SIG-M5 treated with dmso at 0.1 percent for 504 hours (cell line): ENCODE data around the gene HLTF.
"Not testable (repeated sequence)": the region's sequence is repeated elsewhere in the genome, so short reads cannot be mapped to it uniquely, and the experiment has no call there.

Source experiments
- DNase-seq: peaks from one replicate; lab custom pipeline; 2025; ENCODE audit not compliant: unreplicated experiment; lab: John Stamatoyannopoulos, UW

Gene HLTF, protein sequence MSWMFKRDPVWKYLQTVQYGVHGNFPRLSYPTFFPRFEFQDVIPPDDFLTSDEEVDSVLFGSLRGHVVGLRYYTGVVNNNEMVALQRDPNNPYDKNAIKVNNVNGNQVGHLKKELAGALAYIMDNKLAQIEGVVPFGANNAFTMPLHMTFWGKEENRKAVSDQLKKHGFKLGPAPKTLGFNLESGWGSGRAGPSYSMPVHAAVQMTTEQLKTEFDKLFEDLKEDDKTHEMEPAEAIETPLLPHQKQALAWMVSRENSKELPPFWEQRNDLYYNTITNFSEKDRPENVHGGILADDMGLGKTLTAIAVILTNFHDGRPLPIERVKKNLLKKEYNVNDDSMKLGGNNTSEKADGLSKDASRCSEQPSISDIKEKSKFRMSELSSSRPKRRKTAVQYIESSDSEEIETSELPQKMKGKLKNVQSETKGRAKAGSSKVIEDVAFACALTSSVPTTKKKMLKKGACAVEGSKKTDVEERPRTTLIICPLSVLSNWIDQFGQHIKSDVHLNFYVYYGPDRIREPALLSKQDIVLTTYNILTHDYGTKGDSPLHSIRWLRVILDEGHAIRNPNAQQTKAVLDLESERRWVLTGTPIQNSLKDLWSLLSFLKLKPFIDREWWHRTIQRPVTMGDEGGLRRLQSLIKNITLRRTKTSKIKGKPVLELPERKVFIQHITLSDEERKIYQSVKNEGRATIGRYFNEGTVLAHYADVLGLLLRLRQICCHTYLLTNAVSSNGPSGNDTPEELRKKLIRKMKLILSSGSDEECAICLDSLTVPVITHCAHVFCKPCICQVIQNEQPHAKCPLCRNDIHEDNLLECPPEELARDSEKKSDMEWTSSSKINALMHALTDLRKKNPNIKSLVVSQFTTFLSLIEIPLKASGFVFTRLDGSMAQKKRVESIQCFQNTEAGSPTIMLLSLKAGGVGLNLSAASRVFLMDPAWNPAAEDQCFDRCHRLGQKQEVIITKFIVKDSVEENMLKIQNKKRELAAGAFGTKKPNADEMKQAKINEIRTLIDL

DNA sequence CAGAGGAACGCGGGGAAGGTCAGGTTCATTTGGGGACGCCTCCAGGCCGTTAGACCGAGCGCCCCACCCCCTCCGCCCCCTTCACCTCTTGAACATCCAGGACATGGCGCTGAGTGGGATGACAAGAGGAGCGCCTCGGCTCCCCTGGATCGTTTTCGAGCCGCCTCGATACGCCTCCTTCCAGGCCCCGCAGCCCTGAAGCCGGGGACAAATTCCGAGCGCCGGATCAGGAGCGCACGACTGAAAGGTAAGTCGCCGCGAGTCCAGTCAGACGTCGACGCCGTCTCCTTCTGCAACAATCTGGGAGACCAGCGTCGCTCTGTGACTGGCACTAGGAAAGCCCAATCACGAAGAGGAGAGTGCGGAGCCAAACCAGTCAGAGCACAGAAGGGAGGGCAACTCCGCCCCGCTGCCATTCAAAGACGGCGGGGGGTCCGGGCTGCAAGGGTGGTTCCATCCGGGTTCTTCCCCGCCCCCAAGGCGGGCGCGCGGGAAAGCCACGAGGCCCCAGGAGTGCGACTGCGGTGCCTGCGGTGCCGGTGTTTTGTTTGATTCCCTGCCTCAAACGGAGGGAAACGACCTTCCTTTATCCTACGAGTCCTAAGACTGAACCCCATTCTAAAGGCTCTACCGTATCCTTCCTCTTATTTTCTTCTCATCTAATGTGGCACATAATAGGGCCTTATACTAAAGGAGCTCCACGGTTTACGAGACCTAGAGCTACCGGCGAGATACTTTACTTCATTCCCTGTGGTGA lies at the start of gene HLTF:
Gene HLTF, minus strand, starts transcription at position 302 of the 757 bp plus-strand sequence. Its CDS starts 197 bp downstream, at position 105.
- DNase-seq, result peak; percentile 96

- DNase-seq, result no peak
Observed at GRCh38 chr3:149134575-149134974, 48.2 kb upstream of the HLTF start.

DNA sequence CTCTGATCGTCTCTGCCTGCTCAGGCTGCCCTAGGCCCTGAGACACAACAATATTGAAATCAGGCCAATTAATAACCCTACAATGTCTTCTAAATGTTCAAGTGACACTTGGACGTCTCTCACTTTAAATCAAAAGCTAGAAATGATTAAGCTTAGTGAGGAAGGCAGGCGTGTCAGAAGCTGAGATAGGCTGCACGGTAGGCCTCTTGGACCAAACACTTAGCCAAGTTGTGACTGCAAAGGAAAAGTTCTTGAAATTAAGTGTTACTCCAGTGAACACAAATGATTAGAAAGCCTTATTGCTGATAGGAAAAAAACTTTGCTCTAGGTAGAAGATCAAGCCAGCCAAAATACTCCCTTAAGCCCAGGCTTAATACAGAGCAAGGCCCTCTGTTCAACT lies 45.3 kb upstream of the HLTF start:
- DNase-seq, result no peak

- DNase-seq, result peak; percentile 88
Observed at GRCh38 chr3:149129326-149130205, 43.2 kb upstream of the HLTF start, which contains the start of gene HPS3. HPS3 (plus strand) TSS chr3:149129638; CDS start chr3:149129724, 86 bp downstream.

DNA sequence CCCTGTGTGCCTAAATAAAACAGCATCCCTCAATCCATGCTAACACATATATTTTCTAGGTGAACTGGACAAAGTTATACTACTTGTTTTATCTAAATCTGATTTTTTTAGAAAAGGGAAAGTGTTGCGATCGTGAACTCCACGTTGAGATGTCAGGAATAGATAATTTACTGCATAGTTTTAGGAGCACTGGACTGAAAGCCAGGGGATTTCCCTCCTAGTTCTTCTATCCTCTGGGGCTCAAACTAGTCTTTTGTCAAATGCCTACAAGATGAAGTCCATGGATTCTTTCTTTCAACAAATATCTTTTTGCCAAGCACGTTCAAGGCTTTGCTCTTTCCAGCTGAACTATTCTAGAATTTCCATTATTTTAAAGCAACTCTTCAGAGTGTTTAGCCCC lies 42.5 kb upstream of the HLTF start:
- DNase-seq, result no peak

- no peak for DNase-seq
Observed at GRCh38 chr3:149122721-149123578, 36.6 kb upstream of the HLTF start.

DNA sequence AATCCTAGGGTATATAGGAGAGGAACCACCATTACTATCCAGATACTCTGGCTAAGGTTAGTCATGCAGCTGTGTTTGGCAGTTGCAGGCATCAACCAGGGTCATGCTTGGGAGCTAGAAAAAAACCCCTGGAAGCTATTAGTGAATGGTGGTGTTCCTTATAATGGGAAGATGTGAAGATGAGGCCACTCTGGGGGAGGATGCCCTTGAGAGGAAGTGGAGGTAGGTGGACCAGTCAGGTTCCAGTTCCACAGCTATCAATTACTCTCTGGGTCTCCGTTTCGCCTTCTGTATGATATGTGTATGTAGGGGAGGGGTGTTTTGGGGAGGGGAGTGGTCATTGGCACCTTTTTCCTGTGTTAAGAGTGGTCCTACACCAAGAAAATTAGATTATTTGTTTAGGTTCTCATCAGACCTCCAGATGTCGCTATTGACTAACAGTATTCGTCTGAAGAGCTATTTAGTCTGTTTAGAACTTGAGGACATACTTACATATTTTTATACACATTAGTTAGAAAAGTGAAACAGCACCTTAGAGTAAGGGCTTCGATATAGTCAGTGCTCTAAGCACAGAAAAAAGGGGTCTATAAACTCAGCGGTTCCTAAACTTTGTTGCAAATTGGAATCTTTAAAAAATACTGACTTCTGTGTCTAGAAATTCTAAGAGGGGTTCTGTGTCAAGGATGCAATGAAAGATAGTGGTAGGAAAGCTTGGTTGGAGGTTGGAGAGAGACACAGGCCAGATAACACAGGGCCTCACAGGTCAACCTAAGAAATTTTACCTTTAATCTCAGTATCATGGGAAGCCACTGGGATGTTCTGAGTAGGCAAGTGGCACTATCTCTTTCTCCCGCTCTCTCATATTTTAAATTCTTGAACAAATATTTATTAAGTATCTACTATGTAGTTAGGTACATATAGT lies 34.0 kb upstream of the HLTF start:
- peak; percentile 62 for DNase-seq

- DNase-seq, result no peak
Observed at GRCh38 chr3:149119466-149119865, 33.1 kb upstream of the HLTF start.

DNA sequence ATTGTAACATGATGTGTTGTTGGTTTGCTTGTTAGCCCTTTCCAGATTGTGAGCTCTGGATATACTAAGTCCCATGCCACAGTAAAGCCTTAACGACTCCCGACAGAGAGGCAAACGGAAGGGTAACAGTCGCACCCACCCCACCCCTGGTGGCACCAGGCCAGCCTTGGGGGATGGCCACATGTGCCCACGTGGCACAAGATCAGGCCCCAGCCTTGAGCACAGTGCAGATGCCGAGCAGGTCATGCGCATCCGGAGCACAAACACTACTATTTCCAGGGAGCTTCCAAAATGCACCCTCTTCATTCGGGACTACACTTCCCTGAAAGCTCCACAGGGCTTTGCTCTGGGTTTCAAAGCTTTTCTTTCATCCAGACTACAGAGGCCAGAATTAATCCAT lies 32.4 kb upstream of the HLTF start:
- DNase-seq, result no peak

DNA sequence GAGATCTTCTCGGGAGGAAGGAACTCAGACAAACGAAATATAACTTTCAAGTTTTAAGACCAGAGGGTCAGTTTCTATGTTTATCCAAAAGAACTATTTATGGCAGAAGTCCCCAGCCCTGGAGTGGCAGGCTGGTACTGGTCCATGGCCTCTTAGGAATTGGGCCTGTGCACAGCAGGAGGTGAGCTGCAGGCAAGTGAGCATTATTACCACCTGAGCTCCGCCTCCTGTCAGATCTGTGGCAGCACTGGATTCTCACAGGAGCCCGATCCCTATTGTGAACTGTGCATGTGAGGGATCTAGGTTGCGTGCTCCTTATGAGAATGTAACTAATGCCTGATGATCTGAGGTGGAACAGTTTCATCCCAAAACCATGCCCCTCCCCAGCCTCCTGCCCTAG lies 28.8 kb upstream of the HLTF start:
- no peak for DNase-seq

DNA sequence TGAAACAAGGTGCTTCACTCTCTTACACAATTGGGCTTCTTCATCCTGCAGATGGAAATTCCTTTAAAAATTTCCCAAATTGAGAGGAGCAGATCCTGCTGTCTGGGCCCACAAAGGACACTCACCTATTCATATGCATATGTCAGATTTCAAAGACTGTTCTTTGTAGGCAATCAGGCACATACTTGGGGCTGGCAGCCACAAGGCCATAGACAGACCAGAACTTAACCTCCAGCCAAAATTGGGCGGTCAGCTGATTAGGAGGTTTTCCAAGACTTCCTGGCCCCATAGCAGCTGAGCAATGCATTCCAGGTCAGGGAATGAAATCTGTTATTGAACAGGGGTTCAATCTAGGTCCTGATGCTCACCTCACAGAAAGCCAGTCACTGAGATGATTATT lies 28.1 kb upstream of the HLTF start:
- DNase-seq, result no peak

DNA sequence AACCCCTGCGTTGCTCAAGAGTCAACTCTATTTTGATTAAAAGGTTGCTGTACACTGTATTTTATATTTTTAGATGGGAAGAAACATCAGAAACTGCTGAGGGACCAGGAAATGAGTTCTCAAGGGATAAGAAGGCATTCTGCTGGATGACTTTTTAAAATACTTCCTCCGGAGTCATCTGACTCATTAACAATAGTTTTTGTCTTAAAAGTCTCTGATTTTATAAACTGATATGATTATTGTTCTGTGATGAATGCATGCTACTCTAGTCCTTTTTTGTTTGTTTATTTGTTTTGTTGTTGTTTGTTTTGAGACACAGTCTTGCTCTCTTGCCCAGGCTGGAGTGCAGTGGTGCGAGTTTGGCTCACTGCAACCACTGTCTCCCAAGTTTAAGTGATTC lies 18.2 kb upstream of the HLTF start:
- no peak for DNase-seq

DNA sequence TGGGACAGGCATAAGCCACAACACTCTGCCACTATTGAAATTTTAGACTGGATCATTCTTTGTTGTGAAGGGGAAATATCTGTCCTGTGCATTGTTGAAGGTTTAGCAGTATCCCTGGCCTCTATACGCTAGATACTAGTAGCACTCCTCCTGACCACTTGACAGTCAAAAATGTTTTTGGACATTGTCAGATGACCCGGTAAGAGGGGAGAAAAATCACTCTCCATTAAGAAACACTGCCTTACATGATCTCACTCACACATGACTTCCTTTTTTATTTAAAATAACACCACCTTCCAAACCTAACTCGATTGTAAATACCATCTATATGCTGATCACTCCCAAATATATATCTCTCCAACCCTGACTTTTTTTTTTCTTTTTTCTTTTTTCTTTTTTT lies 15.3 kb upstream of the HLTF start:
- DNase-seq, result no peak

DNA sequence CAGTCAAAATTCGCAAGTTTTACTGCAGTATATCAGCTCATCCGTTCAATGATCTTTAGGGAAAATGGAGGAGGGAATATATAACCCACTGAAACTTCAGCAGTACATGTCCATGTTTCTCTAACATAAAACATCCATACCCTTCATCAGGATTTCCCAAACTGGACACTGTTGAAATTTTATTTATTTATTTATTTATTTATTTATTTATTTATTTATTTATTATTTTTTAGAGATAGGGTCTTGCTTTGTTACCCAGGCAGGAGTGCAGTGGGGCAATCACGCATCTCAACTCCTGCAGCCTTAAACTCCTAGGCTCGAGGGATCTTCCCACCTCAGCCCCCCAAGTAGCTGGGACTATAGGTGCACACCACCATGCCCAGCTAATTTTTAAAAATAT lies 14.8 kb upstream of the HLTF start:
- no peak for DNase-seq

- not testable (repeated sequence) for DNase-seq
Observed at GRCh38 chr3:149097987-149098386, 11.7 kb upstream of the HLTF start.

DNA sequence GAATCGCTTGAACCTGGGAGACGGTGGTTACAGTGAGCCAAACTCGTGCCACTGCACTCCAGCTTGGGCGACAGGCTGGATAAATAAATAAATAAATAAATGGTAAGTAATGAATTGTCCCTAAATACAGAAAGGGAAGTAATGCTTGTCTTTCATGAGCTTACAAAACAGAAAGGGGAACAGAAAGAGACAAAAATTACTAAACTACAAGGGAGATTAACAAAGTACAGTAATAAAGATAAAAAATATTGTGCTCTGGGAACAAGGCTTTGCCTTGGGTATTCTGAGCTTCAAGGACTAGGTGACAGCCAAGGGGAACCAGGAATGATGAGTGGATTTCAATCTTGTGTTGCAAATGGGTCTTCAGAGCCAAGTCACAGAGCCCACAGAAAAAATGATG lies 9.2 kb upstream of the HLTF start:
- DNase-seq, result peak; percentile 87

- no peak for DNase-seq
Observed at GRCh38 chr3:149091983-149092382, 5.7 kb upstream of the HLTF start.

- DNase-seq, result no peak
Observed at GRCh38 chr3:149090907-149091306, 4.6 kb upstream of the HLTF start.
